HEK293T (cell line): ENCODE measurements around the gene BACH1.

ENCODE experiments used
- ARNT ChIP-seq: fragments of 450-650 bp; IDR thresholded peaks from 2 replicates; pipeline ENCODE4 v1.6.1; 2017; ENCODE audit warnings: mild to moderate bottlenecking
- BHLHE40 ChIP-seq: fragments of 450-650 bp; IDR thresholded peaks from 2 replicates; pipeline ENCODE4 v1.6.1; 2016; ENCODE audit warnings: mild to moderate bottlenecking, moderate library complexity, borderline replicate concordance
- CTBP1 ChIP-seq: fragments of 450-650 bp; IDR thresholded peaks from 2 replicates; pipeline ENCODE4 v1.6.1; 2016; ENCODE audit warnings: borderline replicate concordance
- FOXK2 ChIP-seq: fragments of 450-650 bp; IDR thresholded peaks from 2 replicates; pipeline ENCODE4 v1.6.1; 2016; ENCODE audit warnings: mild to moderate bottlenecking
- NFRKB ChIP-seq: fragments of 450-650 bp; IDR thresholded peaks from 2 replicates; pipeline ENCODE4 v1.6.1; 2016; ENCODE audit warnings: mild to moderate bottlenecking, moderate library complexity
- PKNOX1 ChIP-seq: fragments of 450-650 bp; IDR thresholded peaks from 2 replicates; pipeline ENCODE4 v1.6.1; 2016
- SP1 ChIP-seq: fragments of 450-650 bp; IDR thresholded peaks from 2 replicates; pipeline ENCODE4 v1.6.1; 2017
- SUZ12 ChIP-seq: fragments of 450-650 bp; IDR thresholded peaks from 2 replicates; pipeline ENCODE4 v1.6.1; 2016; ENCODE audit warnings: mild to moderate bottlenecking
- TARDBP ChIP-seq: fragments of 450-650 bp; IDR thresholded peaks from 2 replicates; pipeline ENCODE4 v1.6.1; 2016
- ZNF384 ChIP-seq: fragments of 450-650 bp; IDR thresholded peaks from 2 replicates; pipeline ENCODE4 v1.6.1; 2016

GRCh38 chr21:29297483-29298347, 1.0 kb upstream of the BACH1 start:
- no peak for TF ChIP-seq SP1
- no peak for TF ChIP-seq FOXK2
- no peak for TF ChIP-seq TARDBP
- TF ChIP-seq ARNT, result no peak
- TF ChIP-seq SUZ12, result no peak
- no peak for TF ChIP-seq CTBP1
- no peak for TF ChIP-seq BHLHE40
- TF ChIP-seq NFRKB, result no peak
- TF ChIP-seq ZNF384, result no peak
- no peak for TF ChIP-seq PKNOX1
